Measurements from ENCODE around the gene TSHZ3.
A peak's percentile ranks its signal among the peaks of the same experiment; 100 is the strongest.

The TSHZ3 gene

GRCh38 chr19:31353833-31354232 lies 4.6 kb upstream of the TSHZ3 start:
- DNase-seq: no peak

GRCh38 chr19:31352782-31353651 lies 3.8 kb upstream of the TSHZ3 start:
- no peak for DNase-seq

DNA sequence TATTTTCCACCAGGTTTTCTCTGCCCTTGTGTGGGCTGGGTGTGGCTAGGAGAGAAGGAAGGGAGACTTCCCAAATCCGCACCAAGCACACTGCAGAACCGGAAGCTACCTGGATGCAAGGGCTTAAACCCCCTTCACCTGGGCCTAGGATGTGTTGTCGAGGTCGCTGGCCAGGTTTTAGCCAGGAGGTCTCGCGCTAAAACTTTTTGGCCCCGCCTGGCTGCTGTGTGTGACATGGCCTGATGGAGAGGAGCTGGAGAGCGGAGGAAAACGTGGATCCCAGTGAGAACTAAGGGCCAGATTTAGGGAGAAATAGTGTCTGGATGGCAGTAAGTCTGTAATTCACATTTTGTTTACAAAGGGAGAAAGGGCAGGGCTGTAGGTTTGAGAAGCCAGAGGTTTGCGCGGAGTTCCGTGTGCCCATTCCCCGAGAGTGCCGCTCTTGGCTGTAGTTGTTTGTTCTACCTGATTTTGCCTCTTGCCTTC lies 3.1 kb upstream of the TSHZ3 start:
- no peak for DNase-seq

- no peak for DNase-seq
These were observed 2.6 kb upstream of the TSHZ3 start for GRCh38 chr19:31351855-31352195.

DNA sequence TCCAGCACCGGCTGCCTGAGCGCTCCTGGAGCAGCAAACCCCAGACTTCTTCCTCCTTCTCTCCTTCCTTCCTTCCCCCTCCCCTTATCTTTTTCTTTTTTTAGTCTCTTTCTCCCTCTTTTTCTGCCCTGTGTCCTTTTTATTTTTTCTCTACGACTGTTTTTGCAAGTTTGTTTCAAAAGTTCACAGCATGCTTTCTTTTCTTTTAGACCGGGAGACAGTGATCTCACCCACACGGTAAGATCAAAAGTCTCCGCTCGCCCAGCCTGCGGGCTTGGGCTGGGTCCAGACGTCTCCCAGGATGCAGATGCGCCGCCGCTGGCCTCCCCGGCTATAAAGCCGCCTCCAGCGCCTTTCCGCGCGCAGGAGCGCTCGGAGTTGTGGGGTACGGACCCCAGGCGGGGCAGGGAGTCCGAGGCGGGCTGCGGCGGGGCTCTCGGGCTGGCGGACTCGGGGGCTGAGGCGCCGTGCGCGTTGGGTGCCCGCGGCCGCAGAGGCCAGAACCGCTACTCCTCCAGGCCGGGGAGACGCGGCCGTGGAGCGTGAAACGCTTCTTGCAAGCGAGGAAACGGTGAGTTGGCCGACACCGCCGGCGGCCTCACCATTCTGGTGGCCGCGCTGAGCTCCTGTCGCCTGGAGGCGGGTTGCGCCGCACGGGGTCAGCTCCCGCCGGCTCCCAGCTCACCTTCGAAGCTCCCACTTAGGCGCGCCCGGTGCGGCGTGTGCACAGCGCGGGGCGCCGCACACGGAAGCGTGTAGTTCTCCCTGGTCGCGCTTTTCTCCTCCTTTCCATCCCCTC lies 2.0 kb upstream of the TSHZ3 start:
- DNase-seq: no peak

DNA sequence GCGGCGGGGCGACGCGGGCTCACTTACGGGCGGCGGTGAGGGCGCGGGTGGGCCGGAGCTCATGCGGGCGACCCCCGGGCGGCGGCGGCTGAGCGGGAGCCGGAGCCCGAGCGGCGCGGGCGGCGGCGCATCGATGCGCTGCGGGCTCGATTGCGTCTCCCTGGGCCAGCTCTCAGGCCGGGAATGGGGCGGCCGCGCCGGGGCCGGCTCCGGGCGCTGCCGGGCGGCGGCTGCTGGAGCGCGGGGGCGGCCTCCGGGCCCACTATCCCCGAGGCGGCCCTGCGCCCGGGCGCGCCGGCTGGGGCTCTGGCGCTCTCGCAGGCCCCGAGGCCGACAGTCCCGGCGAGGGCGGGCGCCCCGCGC lies 1.4 kb upstream of the TSHZ3 start:
- no peak for DNase-seq

DNA sequence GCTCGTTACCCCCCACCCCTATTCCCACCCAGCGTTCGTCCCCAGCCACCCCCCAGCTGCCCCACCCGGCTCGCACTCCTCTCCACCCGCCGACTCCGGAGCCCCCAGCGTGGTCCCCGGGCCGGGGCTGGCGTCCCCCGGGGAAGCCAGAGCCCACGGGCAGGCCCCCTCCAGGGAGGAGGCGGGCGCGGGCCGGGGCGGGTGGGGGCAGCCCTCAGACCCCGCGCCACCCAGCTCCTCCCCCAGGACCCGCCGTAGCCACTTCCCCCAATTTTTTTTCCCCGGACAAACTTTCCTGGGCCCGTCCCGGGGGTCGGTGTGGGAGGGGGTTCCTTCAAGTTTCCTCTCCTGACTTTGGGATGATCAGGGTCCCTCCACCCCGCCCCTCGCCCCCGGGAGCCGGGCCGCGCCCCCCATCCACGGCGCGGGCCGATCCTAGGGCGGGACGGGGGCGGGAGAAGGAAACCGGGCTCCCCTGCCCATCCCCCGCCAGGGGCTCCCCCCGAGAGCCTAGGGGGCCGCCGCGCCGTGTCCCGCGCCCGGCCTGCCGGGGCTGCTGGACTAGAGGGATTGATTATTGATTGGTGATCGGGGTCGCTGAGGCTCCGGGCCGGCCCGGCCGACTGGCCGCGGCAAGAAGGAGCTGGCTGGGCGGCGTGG lies 927 bp upstream of the TSHZ3 start:
- no peak for DNase-seq

GRCh38 chr19:31348481-31349159 lies 616 bp downstream of the TSHZ3 start:
- no peak for DNase-seq

- no peak for DNase-seq
These were observed 1.3 kb downstream of the TSHZ3 start for GRCh38 chr19:31347828-31348392.

DNA sequence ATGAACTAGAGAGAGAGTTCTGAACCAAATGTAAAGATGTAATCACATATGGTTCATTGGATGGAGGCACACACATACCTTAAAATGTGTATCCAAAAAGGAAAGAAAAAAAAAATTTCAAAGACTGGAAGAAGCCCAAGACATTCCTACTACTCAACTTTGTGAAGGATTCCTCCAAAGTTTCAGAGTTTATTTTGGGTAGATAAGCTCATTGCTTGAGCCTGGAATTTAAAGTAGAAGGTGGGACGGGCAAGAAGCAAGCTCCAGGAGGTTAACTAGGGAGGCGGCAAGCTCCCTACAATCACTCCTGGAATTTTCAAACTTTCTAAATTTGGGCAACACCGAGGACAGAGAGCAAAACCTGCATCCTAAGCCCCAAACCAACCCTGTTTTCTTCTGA lies 1.9 kb downstream of the TSHZ3 start:
- no peak for DNase-seq

GRCh38 chr19:31346184-31347059 lies 2.8 kb downstream of the TSHZ3 start:
- no peak for DNase-seq

GRCh38 chr19:31344403-31344802 lies 4.8 kb downstream of the TSHZ3 start:
- no peak for DNase-seq

DNA sequence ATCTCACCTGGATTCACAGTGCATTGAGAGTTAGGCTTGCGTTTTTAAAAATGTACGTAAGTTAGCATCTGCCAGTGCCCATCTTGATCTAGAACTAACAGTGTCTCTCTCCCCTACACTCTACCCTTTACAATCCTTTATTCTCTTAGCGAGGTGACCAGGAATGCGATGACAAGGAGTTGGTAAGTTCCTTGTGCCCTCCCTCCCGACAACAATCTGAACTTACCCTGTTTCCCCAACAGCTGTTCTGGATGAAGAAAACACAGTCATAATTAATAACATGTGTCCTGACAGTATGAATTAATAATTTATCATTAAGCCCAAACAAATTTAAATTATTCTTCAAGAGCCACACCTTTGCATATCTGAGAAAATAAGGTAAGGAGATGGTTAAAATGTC lies 6.3 kb downstream of the TSHZ3 start:
- DNase-seq: no peak

DNA sequence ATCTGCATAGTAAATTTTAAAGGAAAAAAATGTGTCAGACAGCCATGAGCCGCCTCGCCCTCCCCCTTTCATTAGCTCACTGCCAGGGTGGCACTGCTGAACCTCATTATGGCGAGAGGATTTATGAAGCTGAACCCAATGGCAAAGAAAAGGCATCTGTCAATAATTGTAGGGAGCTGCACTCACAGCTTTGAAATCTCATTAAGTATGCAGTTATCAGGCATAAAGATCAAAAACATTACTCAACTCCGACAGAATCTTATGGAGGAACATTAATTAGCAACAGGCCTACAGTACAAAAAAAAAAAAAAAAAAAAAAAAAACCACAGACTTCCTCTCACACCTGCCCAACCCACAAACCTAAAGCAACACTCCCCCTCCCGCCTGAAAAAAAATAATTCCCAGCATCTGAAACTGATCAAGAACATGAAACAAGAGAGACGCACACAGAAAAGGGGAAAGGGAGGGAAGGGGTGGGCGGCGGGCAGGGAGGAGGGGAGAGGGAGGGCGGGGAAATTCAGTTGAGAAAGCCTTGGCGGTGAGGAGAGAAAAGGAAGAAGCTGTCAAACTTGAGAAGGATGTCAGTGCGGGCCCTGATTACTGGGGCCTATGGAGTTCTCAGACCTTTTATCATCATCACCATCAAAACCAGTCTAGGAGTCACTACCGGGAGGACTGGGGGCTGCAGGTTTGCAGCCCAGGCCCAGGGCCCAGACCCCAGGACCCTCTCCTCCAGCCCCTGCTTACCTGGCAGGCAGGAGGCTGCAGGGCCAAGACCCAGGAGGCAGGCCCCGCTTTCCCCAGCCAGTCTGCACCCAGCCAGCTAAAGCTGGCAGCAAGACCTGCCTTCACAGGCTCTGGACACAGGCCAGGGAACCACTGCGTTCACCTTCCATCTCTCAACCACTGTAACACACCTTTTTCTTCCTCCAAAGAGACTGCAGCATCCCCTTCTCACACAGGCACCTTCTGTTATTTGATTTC lies 8.9 kb downstream of the TSHZ3 start:
- DNase-seq: peak; percentile 20

- DNase-seq: no peak
These were observed 9.8 kb downstream of the TSHZ3 start for GRCh38 chr19:31339411-31339810.

- DNase-seq: no peak
These were observed 11.0 kb downstream of the TSHZ3 start for GRCh38 chr19:31338069-31338776.

- no peak for DNase-seq
These were observed 12.0 kb downstream of the TSHZ3 start for GRCh38 chr19:31337008-31337914.

DNA sequence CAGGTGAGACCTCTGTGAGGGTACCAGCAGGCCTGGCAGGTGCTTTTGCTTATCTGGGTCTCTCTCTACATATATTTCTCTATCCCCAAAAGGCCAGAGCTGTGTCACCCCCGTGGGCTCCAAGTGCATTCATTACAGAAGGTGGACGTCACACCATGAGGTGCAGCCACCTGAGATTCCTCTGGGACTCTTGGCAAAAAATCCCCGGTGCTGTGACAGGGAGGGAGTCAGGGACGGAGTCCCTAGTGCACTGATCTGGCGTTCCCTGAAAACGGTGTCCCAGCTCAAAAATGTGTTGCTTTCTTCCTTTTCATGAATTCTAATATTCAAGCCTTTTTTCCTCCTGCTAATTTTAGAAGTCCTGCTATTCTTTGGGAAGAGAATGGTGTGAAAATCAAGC lies 13.5 kb downstream of the TSHZ3 start:
- DNase-seq: no peak
